Epithelial cell of prostate (primary cell): ENCODE measurements around the gene FMO5.
"Not testable (repeated sequence)": the region's sequence is repeated elsewhere in the genome, so short reads cannot be mapped to it uniquely, and the experiment has no call there.

Source experiments
- DNase-seq: peaks from one replicate; pipeline ENCODE4 v3.0.0-alpha.2; 2011; ENCODE audit warnings: low read depth, low spot score
- H3K27ac ChIP-seq: fragments of 450-650 bp; 2 replicates; pipeline ENCODE4 v1.5.1; 2017; ENCODE audit warnings: mild to moderate bottlenecking

FMO5 gene

GRCh38 chr1:147210987-147211386 is 14.2 kb downstream of the FMO5 start:
- no peak for DNase-seq
- no peak overlapping the region for H3K27ac ChIP-seq

GRCh38 chr1:147209825-147210821 is 15.0 kb downstream of the FMO5 start:
- no peak overlapping the region for H3K27ac ChIP-seq
- DNase-seq: no peak

GRCh38 chr1:147208619-147209018 is 16.5 kb downstream of the FMO5 start:
- no peak overlapping the region for H3K27ac ChIP-seq
- no peak for DNase-seq

- no peak for DNase-seq
- no peak overlapping the region for H3K27ac ChIP-seq
These were observed 17.9 kb downstream of the FMO5 start for GRCh38 chr1:147207192-147207591.

- no peak overlapping the region for H3K27ac ChIP-seq
- DNase-seq: no peak
These were observed 21.1 kb downstream of the FMO5 start for GRCh38 chr1:147204080-147204479.

- no peak overlapping the region for H3K27ac ChIP-seq
- DNase-seq: no peak
These were observed 22.6 kb downstream of the FMO5 start for GRCh38 chr1:147202576-147202975.

GRCh38 chr1:147201786-147202185 is 23.4 kb downstream of the FMO5 start:
- DNase-seq: no peak
- H3K27ac ChIP-seq: no peak overlapping the region

- H3K27ac ChIP-seq: no peak overlapping the region
- DNase-seq: no peak
These were observed 23.9 kb downstream of the FMO5 start for GRCh38 chr1:147201276-147201675.

GRCh38 chr1:147197324-147197723 is 27.8 kb downstream of the FMO5 start:
- not testable (repeated sequence) for DNase-seq, H3K27ac ChIP-seq

GRCh38 chr1:147189514-147189913 is 35.6 kb downstream of the FMO5 start:
- no peak overlapping the region for H3K27ac ChIP-seq
- no peak for DNase-seq

- no peak for DNase-seq
- H3K27ac ChIP-seq: no peak overlapping the region
These were observed 39.7 kb downstream of the FMO5 start for GRCh38 chr1:147185432-147185831.

- no peak for DNase-seq
- H3K27ac ChIP-seq: no peak overlapping the region
These were observed 47.3 kb downstream of the FMO5 start for GRCh38 chr1:147177611-147178380.

GRCh38 chr1:147172168-147173016 is 52.7 kb downstream of the FMO5 start, which contains the start of gene PRKAB2:
Gene PRKAB2 (minus strand): TSS chr1:147172470. CDS start chr1:147172144, 326 bp downstream.
- H3K27ac ChIP-seq: peak within 1 kb of the TSS; percentile 93
- DNase-seq: peak; percentile 81

GRCh38 chr1:147171399-147172167 is 53.6 kb downstream of the FMO5 start:
- peak overlapping the region; percentile 93 for H3K27ac ChIP-seq
- no peak for DNase-seq

GRCh38 chr1:147169840-147170674 is 55.1 kb downstream of the FMO5 start:
- DNase-seq: no peak
- peak overlapping the region; percentile 93 for H3K27ac ChIP-seq

GRCh38 chr1:147169171-147169570 is 56.0 kb downstream of the FMO5 start:
- DNase-seq: no peak
- peak overlapping the region; percentile 93 for H3K27ac ChIP-seq

GRCh38 chr1:147168626-147169058 is 56.5 kb downstream of the FMO5 start:
- DNase-seq: no peak

GRCh38 chr1:147167365-147167764 is 57.8 kb downstream of the FMO5 start:
- peak overlapping the region; percentile 93 for H3K27ac ChIP-seq
- peak; percentile 90 for DNase-seq

More at GRCh38 chr1:147168626-147169058, 56.5 kb downstream of the FMO5 start:
- H3K27ac ChIP-seq: peak overlapping the region; percentile 93
